Activated CD4-positive, alpha-beta T cell treated with anti-CD3 and anti-CD28 coated beads for 36 hours (primary cell): ENCODE measurements around the gene TRAPPC2L. TPM values are rescaled to one million over a fixed set of nuclear protein-coding genes. Genes with fewer than 3 reads are reported as not detected.

Source experiments
- ATAC-seq: fragments of 200-7000 bp; cut with Tn5 transposase; one replicate; pipeline ENCODE4 v1.10.0; 2021; ENCODE audit warnings: mild to moderate bottlenecking, moderate library complexity
- CTCF ChIA-PET: fragments of 350-600 bp; sonication (Branson Sonifier 250); formaldehyde crosslinking; loops from one replicate; lab custom pipeline; 2021; ENCODE audit warnings: antibody characterized with exemption; lab: Charles Lee
- POLR2A ChIA-PET: fragments of 350-600 bp; sonication (Branson Sonifier 250); formaldehyde crosslinking; loops from one replicate; lab custom pipeline; 2021; ENCODE audit warnings: antibody characterized with exemption, inconsistent platforms; lab: Charles Lee
- DNase-seq: peaks from one replicate; pipeline ENCODE4 v3.0.0-alpha.2; 2020
- H3K27ac Mint-ChIP-seq: one replicate; pipeline ENCODE4 v1.8.0; 2021; ENCODE audit warnings: mixed read lengths
- H3K27me3 Mint-ChIP-seq: one replicate; pipeline ENCODE4 v1.8.0; 2021; ENCODE audit warnings: mixed read lengths
- H3K36me3 Mint-ChIP-seq: one replicate; pipeline ENCODE4 v1.8.0; 2021; ENCODE audit warnings: low read depth, mixed read lengths
- H3K4me1 Mint-ChIP-seq: one replicate; pipeline ENCODE4 v1.8.0; 2021; ENCODE audit warnings: mixed read lengths
- H3K4me3 Mint-ChIP-seq: one replicate; pipeline ENCODE4 v1.8.0; 2021; ENCODE audit warnings: mild to moderate bottlenecking, moderate library complexity, mixed read lengths
- H3K9me3 Mint-ChIP-seq: one replicate; pipeline ENCODE4 v1.8.0; 2021; ENCODE audit warnings: low read depth, mixed read lengths
- intact Hi-C, 2 experiments: fragments of 100-400 bp; cut with DNase I in 1 of 2; cut with micrococcal nuclease in 1 of 2; formaldehyde crosslinking; loops; one replicate each; pipeline versions ENCODE4 v1.14.2 to v1.15.1; 2022 to 2024; cut with DNase I, micrococcal nuclease
- total RNA-seq, 2 experiments: library from RNA; stranded (reverse); gene quantifications; one replicate each; pipeline ENCODE4 v1.2.3, GENCODE V29; 2021

Gene TRAPPC2L
- total RNA-seq, 2 experiments from 2014 or later, result 43.3 to 50.7 TPM

DNA sequence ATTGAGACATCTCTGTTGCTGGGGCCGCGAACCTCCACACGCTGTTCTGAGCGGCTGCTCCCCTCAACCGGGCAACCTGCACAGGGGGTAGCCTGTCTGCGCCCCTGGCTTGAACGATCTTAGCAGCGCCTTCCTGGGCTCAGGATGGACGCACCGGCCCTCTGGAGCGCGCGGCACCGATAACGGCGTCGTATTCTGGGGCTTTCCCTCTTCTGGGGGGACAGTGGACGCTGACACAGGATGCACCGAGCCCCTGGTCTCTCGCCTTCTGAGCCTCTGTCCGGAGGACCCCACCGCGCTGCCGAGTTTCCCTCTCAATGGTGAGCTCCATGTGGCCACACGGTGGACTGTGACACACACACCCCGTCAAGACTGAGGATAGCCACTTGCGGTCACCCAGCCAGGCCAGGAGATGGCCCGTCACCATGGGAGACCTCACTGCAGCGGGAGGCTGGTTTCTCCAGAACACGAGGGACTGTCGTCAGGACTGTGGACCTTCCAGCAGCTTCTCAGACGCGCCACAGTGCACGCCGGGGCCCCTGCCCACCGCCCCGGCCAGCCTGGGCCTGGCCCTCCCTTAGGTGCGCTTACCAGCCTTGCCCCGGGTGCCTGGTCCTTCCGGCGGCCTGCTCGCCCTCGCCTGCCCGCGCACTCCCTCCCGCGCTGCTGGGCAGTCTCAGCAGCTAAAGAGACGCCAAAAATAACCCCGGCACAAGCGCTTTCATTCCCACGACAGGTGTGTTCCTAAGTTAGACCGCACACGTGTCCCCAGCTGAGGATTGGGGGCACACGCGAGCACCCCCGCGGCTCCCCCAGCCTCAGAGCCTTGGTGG lies 39.5 kb downstream of the TRAPPC2L start:
- Mint-ChIP-seq H3K4me3 (no peak overlapping the region), H3K27ac (no peak overlapping the region), H3K9me3 (no peaks in the 10 kb centered on the region), H3K27me3 (no peaks in the 10 kb centered on the region), H3K36me3 (no peaks in the 10 kb centered on the region), H3K4me1 (no peaks in the 10 kb centered on the region)
- POLR2A ChIA-PET, result no interaction called here
- intact Hi-C loops, result no loop called here
- DNase-seq (no peak), ATAC-seq (no peak)
- CTCF ChIA-PET, result no interaction called here

GRCh38 chr16:88897696-88898425 lies 40.9 kb downstream of the TRAPPC2L start:
- no peak overlapping the region for H3K4me3 Mint-ChIP-seq
- H3K36me3 Mint-ChIP-seq, result no peaks in the 10 kb centered on the region
- no peaks in the 10 kb centered on the region for H3K27me3 Mint-ChIP-seq
- no peaks in the 10 kb centered on the region for H3K9me3 Mint-ChIP-seq
- no peak for ATAC-seq
- POLR2A ChIA-PET, result no interaction called here
- CTCF ChIA-PET, result no interaction called here
- intact Hi-C loops, result no loop called here
- no peak for DNase-seq
- H3K27ac Mint-ChIP-seq, result no peak overlapping the region
- no peaks in the 10 kb centered on the region for H3K4me1 Mint-ChIP-seq

GRCh38 chr16:88899901-88900661 lies 43.2 kb downstream of the TRAPPC2L start:
- no peak for ATAC-seq
- Mint-ChIP-seq H3K27me3 (no peaks in the 10 kb centered on the region), H3K4me1 (no peaks in the 10 kb centered on the region), H3K27ac (no peak overlapping the region), H3K4me3 (no peak overlapping the region), H3K9me3 (no peaks in the 10 kb centered on the region), H3K36me3 (no peaks in the 10 kb centered on the region)
- POLR2A ChIA-PET, result no interaction called here
- no peak for DNase-seq
- CTCF ChIA-PET, result interaction anchor here (1.1 kb wide), 1 partner anchor 413 kb away, joined by 5 read pairs; no protein-coding TSS in a partner anchor
- intact Hi-C loops, result no loop called here

- no peak overlapping the region for H3K4me3 Mint-ChIP-seq
- intact Hi-C loops, result no loop called here
- ATAC-seq, result no peak
- no peaks in the 10 kb centered on the region for H3K4me1 Mint-ChIP-seq
- H3K27me3 Mint-ChIP-seq, result no peaks in the 10 kb centered on the region
- POLR2A ChIA-PET, result no interaction called here
- CTCF ChIA-PET, result interaction anchor here (1.1 kb wide), 1 partner anchor 413 kb away, joined by 5 read pairs; no protein-coding TSS in a partner anchor
- no peaks in the 10 kb centered on the region for H3K36me3 Mint-ChIP-seq
- DNase-seq, result no peak
- H3K27ac Mint-ChIP-seq, result no peak overlapping the region
- H3K9me3 Mint-ChIP-seq, result no peaks in the 10 kb centered on the region
Measured at GRCh38 chr16:88900662-88901052, 43.7 kb downstream of the TRAPPC2L start.

GRCh38 chr16:88901718-88902337 lies 44.9 kb downstream of the TRAPPC2L start:
- ATAC-seq (no peak), DNase-seq (no peak)
- Mint-ChIP-seq H3K27me3 (no peaks in the 10 kb centered on the region), H3K27ac (no peak overlapping the region), H3K4me3 (no peak overlapping the region), H3K4me1 (no peaks in the 10 kb centered on the region), H3K9me3 (no peaks in the 10 kb centered on the region), H3K36me3 (no peaks in the 10 kb centered on the region)
- intact Hi-C loops, result no loop called here
- POLR2A ChIA-PET, result no interaction called here
- CTCF ChIA-PET, result no interaction called here

GRCh38 chr16:88902744-88903143 lies 45.8 kb downstream of the TRAPPC2L start:
- no peak overlapping the region for H3K27ac Mint-ChIP-seq
- intact Hi-C loops, result no loop called here
- POLR2A ChIA-PET, result no interaction called here

GRCh38 chr16:88903267-88903666 lies 46.3 kb downstream of the TRAPPC2L start:
- H3K4me1 Mint-ChIP-seq, result no peaks in the 10 kb centered on the region
- intact Hi-C loops, result no loop called here
- no peaks in the 10 kb centered on the region for H3K9me3 Mint-ChIP-seq
- no peaks in the 10 kb centered on the region for H3K27me3 Mint-ChIP-seq
- ChIA-PET CTCF (no interaction called here), POLR2A (no interaction called here)
- H3K27ac Mint-ChIP-seq, result no peak overlapping the region
- ATAC-seq (no peak), DNase-seq (no peak)
- no peak overlapping the region for H3K4me3 Mint-ChIP-seq
- H3K36me3 Mint-ChIP-seq, result no peaks in the 10 kb centered on the region

More at GRCh38 chr16:88902744-88903143, 45.8 kb downstream of the TRAPPC2L start:
- H3K27me3 Mint-ChIP-seq, result no peaks in the 10 kb centered on the region
- H3K9me3 Mint-ChIP-seq, result no peaks in the 10 kb centered on the region
- CTCF ChIA-PET, result no interaction called here
- no peaks in the 10 kb centered on the region for H3K36me3 Mint-ChIP-seq
- no peak overlapping the region for H3K4me3 Mint-ChIP-seq
- H3K4me1 Mint-ChIP-seq, result no peaks in the 10 kb centered on the region
- DNase-seq (no peak), ATAC-seq (no peak)

GRCh38 chr16:88904676-88905365 lies 47.9 kb downstream of the TRAPPC2L start:
- no peaks in the 10 kb centered on the region for H3K36me3 Mint-ChIP-seq
- H3K9me3 Mint-ChIP-seq, result no peaks in the 10 kb centered on the region
- intact Hi-C loops, result no loop called here
- H3K27me3 Mint-ChIP-seq, result no peaks in the 10 kb centered on the region
- DNase-seq (no peak), ATAC-seq (no peak)
- H3K4me3 Mint-ChIP-seq, result no peak overlapping the region
- ChIA-PET POLR2A (no interaction called here), CTCF (interaction anchor here (0.6 kb wide), 1 partner anchor 83 kb away, joined by 3 read pairs; no protein-coding TSS in a partner anchor)
- no peak overlapping the region for H3K27ac Mint-ChIP-seq
- H3K4me1 Mint-ChIP-seq, result no peaks in the 10 kb centered on the region

- no peak overlapping the region for H3K27ac Mint-ChIP-seq
- H3K4me3 Mint-ChIP-seq, result no peak overlapping the region
- peak; percentile 51 for ATAC-seq
- H3K4me1 Mint-ChIP-seq, result no peaks in the 10 kb centered on the region
- no peaks in the 10 kb centered on the region for H3K27me3 Mint-ChIP-seq
- intact Hi-C loops, result no loop called here
- no peaks in the 10 kb centered on the region for H3K36me3 Mint-ChIP-seq
- ChIA-PET POLR2A (no interaction called here), CTCF (no interaction called here)
- no peaks in the 10 kb centered on the region for H3K9me3 Mint-ChIP-seq
- DNase-seq, result peak; percentile 59
Measured at GRCh38 chr16:88905563-88905962, 48.6 kb downstream of the TRAPPC2L start.

DNA sequence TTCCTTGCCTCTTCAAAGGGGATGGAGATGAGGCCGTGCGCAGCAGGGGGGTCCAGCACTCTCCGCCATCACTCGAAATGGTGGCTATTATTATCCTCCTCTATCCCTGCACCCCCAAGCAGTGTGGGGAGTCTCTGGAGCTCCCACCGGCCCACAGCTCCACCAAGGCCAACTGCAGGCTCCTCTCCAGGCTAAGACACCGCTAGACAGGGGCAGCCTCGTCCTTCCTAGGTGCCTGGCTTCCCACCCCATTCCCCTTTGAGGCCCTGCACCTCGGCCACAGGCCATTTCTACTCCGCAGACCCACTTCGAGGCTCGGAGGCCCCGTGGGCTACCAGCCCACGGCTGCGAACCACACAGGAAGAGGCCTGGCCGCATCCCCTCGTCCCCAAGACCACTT lies 49.1 kb downstream of the TRAPPC2L start:
- Mint-ChIP-seq H3K36me3 (no peaks in the 10 kb centered on the region), H3K27ac (no peak overlapping the region), H3K9me3 (no peaks in the 10 kb centered on the region), H3K27me3 (no peaks in the 10 kb centered on the region), H3K4me1 (no peaks in the 10 kb centered on the region), H3K4me3 (no peak overlapping the region)
- DNase-seq (no peak), ATAC-seq (no peak)
- ChIA-PET CTCF (no interaction called here), POLR2A (no interaction called here)
- intact Hi-C loops, result no loop called here
